ENCODE results near the gene MFRP. TPM values are rescaled to one million over a fixed set of nuclear protein-coding genes. Genes with fewer than 3 reads are reported as not detected.
A peak's percentile ranks its signal among the peaks of the same experiment; 100 is the strongest.

Gene MFRP
- total RNA-seq, 1 experiment from 2014 or later: not detected

DNA sequence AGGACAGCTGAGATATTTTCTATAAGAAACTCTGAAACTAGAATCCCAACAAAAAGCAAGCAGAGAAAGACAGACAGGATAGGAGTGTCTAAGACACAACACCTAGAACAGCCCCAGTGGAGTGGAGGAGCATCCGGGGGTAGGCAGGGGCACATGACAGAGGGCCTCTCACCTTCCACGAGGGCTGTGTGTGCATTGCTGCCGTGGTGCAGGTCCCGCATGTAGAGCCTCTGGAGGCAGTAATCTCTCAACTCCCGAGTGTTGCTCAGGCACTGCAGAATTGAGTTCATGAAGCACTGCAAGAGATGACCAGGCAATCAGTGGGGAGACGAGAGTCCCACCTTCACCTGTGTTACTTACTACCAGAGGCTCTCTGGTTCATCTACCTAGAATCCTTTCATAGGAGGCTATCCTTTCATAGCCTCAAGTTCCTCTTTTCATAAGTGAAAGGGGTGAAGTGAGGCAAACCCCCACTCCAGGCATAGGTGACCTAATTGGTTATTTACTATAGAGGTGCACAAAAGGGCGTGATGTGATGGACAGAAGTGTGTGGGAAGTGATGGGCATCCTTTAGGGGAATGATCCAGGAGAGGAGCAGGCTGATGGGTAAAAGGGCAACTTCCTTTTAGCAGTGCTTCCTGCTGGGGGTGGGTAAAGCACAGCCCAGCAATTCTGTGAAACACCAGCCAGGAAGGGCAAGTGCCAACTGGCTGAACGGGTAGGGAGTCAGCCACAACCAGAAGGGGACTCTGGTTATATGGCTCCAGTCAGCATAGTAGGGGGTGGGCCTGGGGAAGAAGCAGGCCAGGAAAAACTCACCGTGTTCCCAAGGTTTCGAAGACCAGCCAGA, 13.1 kb upstream of the MFRP start:
- DNase-seq (ENCODE audit: low read depth): no peak

- DNase-seq (ENCODE audit: low read depth): no peak
Measured at GRCh38 chr11:119357074-119357473, 10.6 kb upstream of the MFRP start.

GRCh38 chr11:119356349-119357031, 10.0 kb upstream of the MFRP start:
- peak; percentile 87 for DNase-seq (ENCODE audit: low read depth)

DNA sequence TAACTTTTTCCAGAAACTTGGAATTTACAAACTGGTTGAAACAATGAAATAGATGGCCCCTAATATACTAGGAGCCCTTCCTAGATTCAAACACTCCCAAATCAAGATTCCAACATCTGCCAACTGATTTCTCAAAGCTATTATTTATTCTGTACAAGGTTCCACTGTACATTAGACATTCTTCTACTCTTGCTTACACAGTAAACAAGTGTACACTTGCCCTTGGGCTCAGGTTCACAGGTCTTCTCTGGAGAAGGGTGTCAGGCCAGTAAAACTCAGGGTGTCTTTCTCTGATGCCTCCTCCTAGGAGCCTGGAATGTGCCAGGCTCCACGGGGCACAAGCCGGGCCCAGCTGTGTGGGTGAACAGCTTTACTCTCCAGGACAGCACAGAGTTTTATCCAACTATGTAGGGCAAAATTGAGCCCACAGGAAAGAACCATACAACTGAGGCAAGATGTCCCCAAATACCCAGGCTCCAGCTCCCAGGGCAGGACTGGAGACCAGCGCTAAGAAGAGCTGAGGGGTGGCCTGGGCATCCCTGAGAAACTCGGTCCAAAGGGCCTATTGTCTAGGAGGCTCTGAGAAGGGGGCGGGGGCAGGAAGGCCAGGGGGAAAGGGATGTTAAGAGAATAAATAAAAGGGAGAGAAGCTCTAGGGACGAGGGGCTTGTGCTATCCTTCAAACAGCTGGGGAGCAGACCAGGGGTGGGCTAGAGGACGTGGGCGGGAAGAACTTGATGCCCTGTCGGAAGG, 8.8 kb upstream of the MFRP start:
- no peak for DNase-seq (ENCODE audit: low read depth)

DNA sequence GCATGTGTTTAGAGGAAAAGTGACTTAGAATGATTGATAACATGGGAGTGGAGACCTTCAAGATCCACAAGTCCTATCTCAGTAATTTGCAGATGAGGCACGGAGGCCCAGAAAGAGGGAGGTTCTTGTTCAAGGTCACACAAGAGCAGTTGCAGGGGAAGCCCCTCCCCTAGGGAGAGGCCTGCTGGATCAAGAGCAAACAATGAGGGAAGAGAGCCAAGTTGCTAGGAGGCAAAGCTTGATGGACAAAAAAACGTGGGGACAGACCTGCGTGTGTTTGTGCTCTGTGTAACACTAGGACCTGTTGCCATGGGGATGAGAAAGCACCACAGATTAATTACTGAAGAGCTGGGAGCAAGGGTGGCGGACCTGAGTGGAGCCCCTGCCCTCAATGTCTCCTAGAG, 6.4 kb upstream of the MFRP start:
- no peak for DNase-seq (ENCODE audit: low read depth)

DNA sequence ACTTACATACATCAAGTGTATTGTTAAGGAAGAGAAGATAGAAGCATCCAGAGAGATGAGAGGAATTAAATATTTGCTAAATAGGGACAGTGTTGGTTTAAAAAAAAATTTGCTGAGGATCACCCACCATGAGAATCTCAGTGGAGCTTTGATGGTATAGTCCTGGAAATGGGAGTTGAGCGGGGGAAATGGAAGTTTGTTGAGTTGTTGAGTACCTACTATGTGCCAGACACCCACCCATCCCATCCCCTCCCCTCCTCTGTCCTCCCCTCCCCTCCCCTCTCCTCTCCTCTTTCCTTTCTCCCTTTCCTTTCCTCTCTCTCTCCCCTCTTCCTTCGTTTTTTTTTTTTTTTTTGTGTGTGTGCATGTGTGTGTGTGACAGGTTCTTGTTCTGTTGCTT, 4.7 kb upstream of the MFRP start:
- no peak for DNase-seq (ENCODE audit: low read depth)

DNA sequence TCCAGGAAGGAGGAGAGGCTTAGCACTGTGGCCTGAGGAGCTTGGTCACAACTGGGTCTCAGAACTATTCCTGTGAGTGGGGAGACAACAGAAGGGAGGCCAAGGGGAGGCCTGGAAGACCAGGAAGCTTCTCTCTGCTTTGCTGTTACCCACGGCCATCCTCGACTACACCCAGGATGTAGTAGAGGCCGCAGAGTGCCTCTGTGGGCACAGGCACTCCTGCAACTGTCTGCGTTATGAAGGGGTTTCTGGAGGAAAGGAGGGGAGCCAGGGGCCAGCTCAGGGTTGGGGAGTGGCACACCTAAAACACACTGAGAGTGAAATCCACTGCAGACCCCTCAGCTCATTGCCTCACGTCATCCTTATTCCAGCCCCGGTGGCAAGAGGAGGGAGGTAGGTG, 3.8 kb upstream of the MFRP start:
- no peak for DNase-seq (ENCODE audit: low read depth)

GRCh38 chr11:119347940-119348605, 1.6 kb upstream of the MFRP start:
- no peak for DNase-seq (ENCODE audit: low read depth)

GRCh38 chr11:119347242-119347641, 737 bp upstream of the MFRP start:
- no peak for DNase-seq (ENCODE audit: low read depth)

DNA sequence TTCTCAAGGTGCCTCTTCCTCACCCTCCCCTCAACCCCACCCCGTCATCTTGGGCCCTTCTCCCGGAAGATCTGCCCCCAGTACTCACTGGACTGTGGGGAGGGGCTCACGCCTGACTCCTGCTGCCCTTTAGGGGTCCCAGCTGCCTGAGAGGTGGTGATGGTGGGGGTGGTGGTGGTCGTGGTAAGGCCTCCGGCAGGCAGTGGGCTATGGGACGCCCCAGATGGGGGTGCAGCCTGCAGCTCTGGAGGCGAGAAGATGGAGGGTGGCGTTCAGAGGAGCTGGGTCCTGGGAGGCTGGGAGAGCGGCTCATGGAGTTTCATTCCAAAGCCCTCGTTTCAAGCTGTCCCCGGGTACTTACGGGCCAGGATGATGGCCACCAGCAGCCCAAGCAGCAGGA, 820 bp downstream of the MFRP start:
- DNase-seq (ENCODE audit: low read depth): no peak

GRCh38 chr11:119344291-119345010, 2.1 kb downstream of the MFRP start:
- no peak for DNase-seq (ENCODE audit: low read depth)

- DNase-seq (ENCODE audit: low read depth): no peak
Measured at GRCh38 chr11:119343726-119344125, 2.8 kb downstream of the MFRP start.

DNA sequence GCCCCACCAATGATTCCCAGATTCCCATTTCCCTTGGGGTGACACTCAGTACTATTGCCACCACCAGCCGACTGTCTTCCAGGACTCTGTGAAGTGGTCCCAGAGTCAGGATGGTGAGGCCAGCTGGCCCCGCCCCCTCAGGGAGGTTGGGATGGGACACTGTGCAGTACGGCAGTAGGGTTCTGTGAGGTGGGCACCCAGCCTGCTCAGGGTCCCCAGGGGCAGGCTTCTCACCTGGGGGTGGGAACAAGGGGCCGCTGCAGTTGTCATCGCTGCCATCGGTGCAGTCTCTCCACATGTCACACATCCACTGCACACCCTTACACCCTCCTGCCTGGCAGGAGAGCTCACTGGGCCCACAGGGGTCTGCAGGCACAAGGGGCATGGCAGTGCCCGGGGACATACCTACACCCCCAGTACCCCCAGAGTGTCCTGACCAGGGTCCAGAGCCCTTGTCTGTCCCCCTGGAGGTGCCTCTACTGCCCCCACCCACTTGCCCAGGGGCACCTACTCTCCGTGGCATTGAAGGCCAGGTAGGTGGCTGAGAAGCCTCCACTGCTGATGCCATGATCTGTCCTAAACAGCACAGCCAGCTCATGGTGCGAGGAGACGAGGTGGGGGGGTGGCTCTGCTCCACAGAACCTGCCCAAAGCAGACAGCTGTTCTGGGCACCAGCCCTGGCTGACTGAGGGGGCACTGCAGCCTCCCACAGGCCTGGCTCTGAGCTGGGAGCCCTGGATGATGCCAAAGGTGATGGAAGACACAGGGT, 4.0 kb downstream of the MFRP start:
- DNase-seq (ENCODE audit: low read depth): no peak

DNA sequence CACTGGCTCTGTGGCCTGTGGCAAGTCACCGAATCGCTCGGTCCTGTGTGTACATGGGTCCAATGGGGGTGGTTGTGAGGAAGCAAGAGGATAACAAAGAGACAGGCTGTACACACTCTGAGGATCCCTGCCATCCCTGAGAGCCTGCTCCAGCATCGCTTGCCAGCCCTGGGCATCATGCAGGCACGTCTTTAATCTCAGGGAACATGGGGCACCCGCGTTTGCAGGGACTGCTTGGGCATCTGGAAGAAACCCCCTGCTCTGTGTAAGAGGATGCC, 4.5 kb downstream of the MFRP start:
- DNase-seq (ENCODE audit: low read depth): no peak

GRCh38 chr11:119341222-119342022, 5.1 kb downstream of the MFRP start:
- no peak for DNase-seq (ENCODE audit: low read depth)

DNA sequence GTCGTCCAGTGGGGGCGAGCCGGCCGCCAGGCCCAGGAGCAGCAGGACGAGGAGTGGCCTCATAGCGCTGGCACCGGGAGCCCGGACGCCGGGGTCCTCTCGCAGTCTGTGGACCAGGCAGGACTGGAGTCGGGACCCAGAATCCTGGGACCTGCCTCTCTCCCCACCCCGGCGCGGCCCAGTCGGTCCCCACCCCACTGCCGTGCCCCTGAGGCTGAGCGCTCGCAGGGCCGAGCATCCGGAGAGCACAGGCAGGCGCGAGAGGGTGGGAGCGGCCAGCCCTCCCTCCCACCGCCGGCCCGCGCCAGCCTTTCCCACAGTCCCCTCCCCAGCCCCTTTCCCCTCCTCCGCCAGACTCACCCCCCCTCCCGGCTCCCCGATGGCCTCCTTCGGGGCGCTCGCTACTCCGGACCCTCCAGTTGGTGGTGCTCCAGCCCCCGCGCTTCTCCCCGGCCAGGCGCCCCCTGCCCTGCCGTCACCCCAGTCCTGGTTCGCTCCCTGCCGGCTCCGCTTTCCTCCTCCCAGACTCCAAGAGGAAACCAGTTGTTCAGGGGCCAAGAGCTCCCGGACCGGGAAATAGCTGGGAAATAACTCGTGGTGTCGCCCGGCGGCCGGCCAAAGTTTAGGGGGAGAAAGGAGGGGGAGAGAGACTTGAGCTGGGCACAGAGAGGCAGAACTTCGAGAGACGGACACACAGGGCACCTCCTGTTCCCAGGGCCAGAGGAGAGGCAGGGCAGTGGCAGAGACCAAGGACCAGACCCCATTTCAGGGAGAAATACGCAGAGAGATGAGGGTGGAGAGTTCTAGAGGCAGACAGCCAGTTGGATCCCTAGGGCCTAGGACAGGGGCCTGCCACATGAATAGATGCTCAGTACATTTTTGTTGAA, 5.9 kb downstream of the MFRP start, which contains the start of gene C1QTNF5:
TSS of gene C1QTNF5 (minus strand) at position 549 of the 887 bp plus-strand sequence. CDS start at position 63, 486 bp downstream.
- peak; percentile 57 for DNase-seq (ENCODE audit: low read depth)

- DNase-seq (ENCODE audit: low read depth): peak; percentile 64
Measured at GRCh38 chr11:119339589-119340334, 6.7 kb downstream of the MFRP start.

- DNase-seq (ENCODE audit: low read depth): peak; percentile 38
Measured at GRCh38 chr11:119338965-119339588, 7.4 kb downstream of the MFRP start.

Data from Daoy (cell line).